Measurements from ENCODE around the gene CHST11. TPM values are rescaled to one million over a fixed set of nuclear protein-coding genes. Genes with fewer than 3 reads are reported as not detected.

CHST11 gene
- total RNA-seq, 2 experiments from 2014 or later: 53.4 to 53.6 TPM

DNA sequence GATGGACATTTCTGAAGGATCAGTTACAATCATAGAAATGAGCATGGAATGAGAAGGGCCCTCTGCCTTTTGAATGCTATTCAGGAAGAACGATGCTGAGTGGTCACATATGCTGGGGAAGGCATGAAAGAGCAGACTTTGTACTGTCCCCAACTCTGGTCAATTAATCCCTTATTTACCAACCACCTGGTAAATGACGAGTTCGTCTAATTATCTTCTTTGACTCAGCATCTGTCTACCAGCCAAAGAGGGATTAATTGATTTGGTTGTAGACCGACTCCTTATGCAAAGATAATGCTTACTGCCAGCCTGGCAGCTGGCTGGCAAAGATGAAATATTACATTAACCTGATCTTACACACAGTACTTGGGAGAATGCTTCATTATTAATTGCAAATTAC lies 152.2 kb downstream of the CHST11 start:
- H3K36me3 ChIP-seq (ENCODE audit: insufficient read depth, low read length): peaks cover 4% of the 10 kb centered on the region
- ATAC-seq (ENCODE audit: poor library complexity) (no peak), DNase-seq (no peak)
- Mint-ChIP-seq H3K27me3 (no peaks in the 10 kb centered on the region), H3K9me3 (no peaks in the 10 kb centered on the region), H3K36me3 (ENCODE audit: low read depth) (peaks cover 13% of the 10 kb centered on the region), H3K4me3 (no peak overlapping the region), H3K27ac (no peak overlapping the region), H3K4me1 (ENCODE audit: low read depth) (peaks cover 36% of the 10 kb centered on the region)
- ChIA-PET POLR2A (interaction anchor here (0.6 kb wide), 1 partner anchor 160 kb away, joined by 3 read pairs; no protein-coding TSS in a partner anchor), CTCF (interaction anchor here (1.4 to 1.5 kb wide), 2 partner anchors 227 to 444 kb away, joined by 4 read pairs; no protein-coding TSS in a partner anchor)
- no peaks in the 10 kb centered on the region for H3K27me3 ChIP-seq (ENCODE audit: control insufficient read depth in 1 of 2, insufficient read depth in 2 of 2, low read length in 2 of 2)
- H3K9me3 ChIP-seq (ENCODE audit: control insufficient read depth in 1 of 2, insufficient read depth in 1 of 2, low read length in 2 of 2): no peaks in the 10 kb centered on the region
- no peak overlapping the region for H3K27ac ChIP-seq (ENCODE audit: low read depth in 1 of 2, low read length in 2 of 2)
- no peak overlapping the region for H3K4me3 ChIP-seq (ENCODE audit: low read length)
- H3K4me1 ChIP-seq (ENCODE audit: insufficient read depth, low read length): peaks cover 23% of the 10 kb centered on the region
- TF ChIP-seq, protein P1, sequence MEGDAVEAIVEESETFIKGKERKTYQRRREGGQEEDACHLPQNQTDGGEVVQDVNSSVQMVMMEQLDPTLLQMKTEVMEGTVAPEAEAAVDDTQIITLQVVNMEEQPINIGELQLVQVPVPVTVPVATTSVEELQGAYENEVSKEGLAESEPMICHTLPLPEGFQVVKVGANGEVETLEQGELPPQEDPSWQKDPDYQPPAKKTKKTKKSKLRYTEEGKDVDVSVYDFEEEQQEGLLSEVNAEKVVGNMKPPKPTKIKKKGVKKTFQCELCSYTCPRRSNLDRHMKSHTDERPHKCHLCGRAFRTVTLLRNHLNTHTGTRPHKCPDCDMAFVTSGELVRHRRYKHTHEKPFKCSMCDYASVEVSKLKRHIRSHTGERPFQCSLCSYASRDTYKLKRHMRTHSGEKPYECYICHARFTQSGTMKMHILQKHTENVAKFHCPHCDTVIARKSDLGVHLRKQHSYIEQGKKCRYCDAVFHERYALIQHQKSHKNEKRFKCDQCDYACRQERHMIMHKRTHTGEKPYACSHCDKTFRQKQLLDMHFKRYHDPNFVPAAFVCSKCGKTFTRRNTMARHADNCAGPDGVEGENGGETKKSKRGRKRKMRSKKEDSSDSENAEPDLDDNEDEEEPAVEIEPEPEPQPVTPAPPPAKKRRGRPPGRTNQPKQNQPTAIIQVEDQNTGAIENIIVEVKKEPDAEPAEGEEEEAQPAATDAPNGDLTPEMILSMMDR (IDR thresholded peaks at IDR 0.05): no peak
- intact Hi-C loops (cut with DNase I, micrococcal nuclease): no loop called here

DNA sequence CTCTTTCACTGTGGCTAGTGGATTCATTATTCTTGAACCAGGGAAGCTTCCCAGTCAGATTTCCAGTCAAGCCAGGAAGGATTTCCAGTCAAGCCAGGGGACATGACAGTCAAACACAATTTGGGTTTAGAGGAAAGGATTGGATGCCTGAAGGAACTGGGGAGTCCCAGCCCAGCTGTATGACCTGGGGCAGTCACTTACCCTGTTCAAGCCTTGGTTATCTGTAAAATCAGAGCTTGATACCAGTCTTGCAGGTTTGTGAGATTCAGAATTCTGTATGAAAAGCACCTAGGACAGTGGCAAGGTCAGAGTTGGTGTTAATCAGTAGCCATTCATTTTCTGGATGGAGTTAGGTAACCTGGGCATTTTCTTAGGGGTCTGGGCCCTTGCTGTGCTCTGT lies 152.7 kb downstream of the CHST11 start:
- CTCF ChIA-PET: interaction anchor here (0.6 to 1.5 kb wide), 3 partner anchors 122 to 444 kb away, joined by 3 to 4 read pairs (median 4); no protein-coding TSS in a partner anchor
- Histone ChIP-seq H3K27me3 (ENCODE audit: control insufficient read depth in 1 of 2, insufficient read depth in 2 of 2, low read length in 2 of 2) (no peaks in the 10 kb centered on the region), H3K36me3 (ENCODE audit: insufficient read depth, low read length) (peaks cover 4% of the 10 kb centered on the region), H3K4me3 (ENCODE audit: low read length) (no peak overlapping the region), H3K27ac (ENCODE audit: low read depth in 1 of 2, low read length in 2 of 2) (no peak overlapping the region), H3K4me1 (ENCODE audit: insufficient read depth, low read length) (peaks cover 18% of the 10 kb centered on the region), H3K9me3 (ENCODE audit: control insufficient read depth in 1 of 2, insufficient read depth in 1 of 2, low read length in 2 of 2) (no peaks in the 10 kb centered on the region)
- no peaks in the 10 kb centered on the region for H3K27me3 Mint-ChIP-seq
- intact Hi-C loops (cut with DNase I, micrococcal nuclease): no loop called here
- POLR2A ChIA-PET: interaction anchor here (0.6 kb wide), 1 partner anchor 160 kb away, joined by 3 read pairs; no protein-coding TSS in a partner anchor
- no peak overlapping the region for H3K4me3 Mint-ChIP-seq
- DNase-seq (no peak), ATAC-seq (ENCODE audit: poor library complexity) (no peak)
- peaks cover 13% of the 10 kb centered on the region for H3K36me3 Mint-ChIP-seq (ENCODE audit: low read depth)
- TF ChIP-seq, protein P1 (IDR thresholded peaks at IDR 0.05): no peak
- no peaks in the 10 kb centered on the region for H3K9me3 Mint-ChIP-seq
- no peak overlapping the region for H3K27ac Mint-ChIP-seq
- peaks cover 32% of the 10 kb centered on the region for H3K4me1 Mint-ChIP-seq (ENCODE audit: low read depth)

DNA sequence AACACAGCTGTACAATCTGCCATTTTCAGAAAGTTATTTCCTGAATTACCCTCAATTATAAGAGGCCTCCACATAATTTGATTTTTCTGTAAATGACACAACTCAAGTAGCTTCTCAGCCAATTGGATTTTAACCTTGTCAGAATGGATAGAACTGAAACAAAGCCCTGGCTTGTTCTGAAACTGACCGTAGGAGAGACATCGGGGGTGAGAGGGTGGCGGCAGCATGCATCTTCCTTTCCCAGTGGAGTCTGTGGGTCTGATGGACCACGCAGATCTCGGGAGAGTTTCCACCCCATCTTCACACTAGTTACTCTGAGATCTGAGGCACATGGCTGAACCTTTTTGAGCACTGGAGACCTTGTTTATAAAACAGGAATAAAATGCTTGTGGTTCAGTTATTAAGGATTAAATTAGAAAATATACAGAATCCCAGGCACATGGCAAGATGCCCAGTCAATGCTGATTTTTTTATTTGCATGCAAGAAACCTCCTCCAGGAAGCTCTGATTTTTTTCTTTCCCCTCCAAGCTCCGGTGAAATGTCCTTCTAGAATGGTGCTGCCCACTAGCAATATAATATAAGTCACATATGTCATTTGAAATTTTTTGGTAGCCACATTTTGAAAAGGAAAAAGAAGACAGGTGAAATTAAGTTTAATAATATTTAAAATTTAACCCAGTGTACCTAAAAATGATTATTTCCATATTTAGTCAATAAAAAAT lies 153.9 kb downstream of the CHST11 start:
- no peak overlapping the region for H3K4me3 Mint-ChIP-seq
- DNase-seq: no peak
- no peak overlapping the region for H3K4me3 ChIP-seq (ENCODE audit: low read length)
- ChIA-PET POLR2A (interaction anchor here (0.7 kb wide), 1 partner anchor 36 kb away, joined by 3 read pairs; no protein-coding TSS in a partner anchor), CTCF (interaction anchor here (1.5 kb wide), 1 partner anchor 442 kb away, joined by 4 read pairs; no protein-coding TSS in a partner anchor)
- no peak for ATAC-seq (ENCODE audit: poor library complexity)
- peaks cover 4% of the 10 kb centered on the region for H3K36me3 ChIP-seq (ENCODE audit: insufficient read depth, low read length)
- no peaks in the 10 kb centered on the region for H3K27me3 Mint-ChIP-seq
- H3K27me3 ChIP-seq (ENCODE audit: control insufficient read depth in 1 of 2, insufficient read depth in 2 of 2, low read length in 2 of 2): no peaks in the 10 kb centered on the region
- TF ChIP-seq, protein P1 (IDR thresholded peaks at IDR 0.05): no peak
- no peak overlapping the region for H3K27ac Mint-ChIP-seq
- no peak overlapping the region for H3K27ac ChIP-seq (ENCODE audit: low read depth in 1 of 2, low read length in 2 of 2)
- H3K4me1 ChIP-seq (ENCODE audit: insufficient read depth, low read length): peaks cover 11% of the 10 kb centered on the region
- H3K36me3 Mint-ChIP-seq (ENCODE audit: low read depth): peaks cover 13% of the 10 kb centered on the region
- H3K4me1 Mint-ChIP-seq (ENCODE audit: low read depth): peaks cover 27% of the 10 kb centered on the region
- H3K9me3 Mint-ChIP-seq: no peaks in the 10 kb centered on the region
- intact Hi-C loops (cut with DNase I, micrococcal nuclease): no loop called here
- H3K9me3 ChIP-seq (ENCODE audit: control insufficient read depth in 1 of 2, insufficient read depth in 1 of 2, low read length in 2 of 2): no peaks in the 10 kb centered on the region

Data from CD4-positive, alpha-beta T cell (primary cell).